OCI-LY3 (cell line): Measurements from ENCODE around the gene ALX3.

Experiments used
- H2AFZ ChIP-seq: fragments of 200-600, 300-600 bp; shearing (Covaris generic); 2 replicates; pipeline ENCODE4 v1.6.0; 2014; ENCODE audit warnings: antibody characterized with exemption, low read depth, low read length
- H3K27ac ChIP-seq: fragments of 200-600, 300-600 bp; sonication (generic); 2 replicates; pipeline ENCODE4 v1.5.1; 2014; ENCODE audit warnings: mild to moderate bottlenecking, low read length, moderate library complexity, mixed read lengths
- H3K27me3 ChIP-seq: fragments of 200-600, 300-600 bp; sonication (generic); 2 replicates; pipeline ENCODE4 v1.6.1; 2014; ENCODE audit warnings: low read depth, low read length, mixed read lengths
- H3K36me3 ChIP-seq: fragments of 200-600, 300-600 bp; sonication (generic); replicated peaks from 2 replicates; pipeline ENCODE3; 2014; ENCODE audit warnings: low read depth, low read length, mixed read lengths
- H3K4me1 ChIP-seq: fragments of 300-600, 200-600 bp; sonication (generic); 2 replicates; pipeline ENCODE4 v1.6.1; 2014; ENCODE audit warnings: low read length, mixed read lengths
- H3K4me2 ChIP-seq: fragments of 200-600, 300-600 bp; sonication (generic); 2 replicates; pipeline ENCODE4 v1.6.1; 2014; ENCODE audit warnings: low read length, mixed read lengths
- H3K4me3 ChIP-seq: fragments of 300-600, 200-600 bp; sonication (generic); 2 replicates; pipeline ENCODE4 v1.5.1; 2014; ENCODE audit warnings: antibody characterized with exemption, mild to moderate bottlenecking, low read length, moderate library complexity
- H3K79me2 ChIP-seq: fragments of 300-600, 200-600 bp; shearing (Covaris generic); 2 replicates; pipeline ENCODE4 v1.6.1; 2014; ENCODE audit warnings: mild to moderate bottlenecking, low read length, mixed read lengths
- H3K9ac ChIP-seq: fragments of 300-600, 200-600 bp; shearing (Covaris generic); 2 replicates; pipeline ENCODE4 v1.6.0; 2014; ENCODE audit warnings: mild to moderate bottlenecking, low read length, moderate library complexity
- H3K9me3 ChIP-seq: fragments of 200-600, 300-600 bp; shearing (Covaris generic); 2 replicates; pipeline ENCODE4 v1.6.1; 2014; ENCODE audit warnings: low read length, mixed read lengths; ENCODE audit not compliant: insufficient read depth
- H4K20me1 ChIP-seq: fragments of 200-600, 300-600 bp; sonication (generic); 2 replicates; pipeline ENCODE4 v1.6.1; 2016; ENCODE audit warnings: low read length, mixed read lengths; ENCODE audit not compliant: insufficient read depth
- CTCF ChIP-seq: fragments of 200-600, 300-600 bp; sonication (generic); IDR thresholded peaks from 2 replicates; pipeline ENCODE4 v1.5.1; 2014; ENCODE audit warnings: antibody characterized with exemption, low read length, low read depth
- EZH2phosphoT487 ChIP-seq: fragments of 200-600 bp; shearing (Covaris generic); IDR thresholded peaks from 2 replicates; pipeline ENCODE4 v1.6.1; 2018; ENCODE audit warnings: antibody characterized with exemption, mixed run types, low read depth

Gene ALX3

GRCh38 chr1:110039641-110040040 lies 30.8 kb downstream of the ALX3 start:
- Histone ChIP-seq H3K79me2 (peaks cover 18% of the 10 kb centered on the region), H3K9me3 (no peaks in the 10 kb centered on the region), H3K9ac (no peak overlapping the region), H3K4me2 (no peak overlapping the region), H3K27ac (no peak overlapping the region), H3K4me1 (peaks cover 6% of the 10 kb centered on the region), H3K4me3 (no peak overlapping the region), H3K27me3 (no peaks in the 10 kb centered on the region), H2AFZ (no peak overlapping the region), H3K36me3 (peaks cover 15% of the 10 kb centered on the region), H4K20me1 (no peaks in the 10 kb centered on the region)
- TF ChIP-seq CTCF: no peak
- TF ChIP-seq EZH2phosphoT487: no peak

- Histone ChIP-seq H3K9me3 (no peaks in the 10 kb centered on the region), H2AFZ (no peak overlapping the region), H3K36me3 (peaks cover 13% of the 10 kb centered on the region), H3K79me2 (peaks cover 19% of the 10 kb centered on the region), H3K27me3 (no peaks in the 10 kb centered on the region), H3K27ac (no peak overlapping the region), H3K4me1 (peaks cover 14% of the 10 kb centered on the region), H4K20me1 (no peaks in the 10 kb centered on the region), H3K4me3 (no peak overlapping the region), H3K9ac (no peak overlapping the region), H3K4me2 (no peak overlapping the region)
- TF ChIP-seq EZH2phosphoT487: no peak
- TF ChIP-seq CTCF: no peak
Measured at GRCh38 chr1:110038271-110038670, 32.2 kb downstream of the ALX3 start.

- Histone ChIP-seq H2AFZ (no peak overlapping the region), H3K36me3 (peaks cover 9% of the 10 kb centered on the region), H4K20me1 (no peaks in the 10 kb centered on the region), H3K27ac (no peak overlapping the region), H3K9ac (peak overlapping the region; percentile 89), H3K9me3 (no peaks in the 10 kb centered on the region), H3K4me1 (peaks cover 28% of the 10 kb centered on the region), H3K27me3 (no peaks in the 10 kb centered on the region), H3K79me2 (peaks cover 19% of the 10 kb centered on the region), H3K4me2 (peak overlapping the region; percentile 95), H3K4me3 (peak overlapping the region; percentile 95)
- TF ChIP-seq EZH2phosphoT487: no peak
- TF ChIP-seq CTCF: no peak
Measured at GRCh38 chr1:110035236-110035752, 35.2 kb downstream of the ALX3 start.

- Histone ChIP-seq H3K27ac (peak within 1 kb of the TSS; percentile 68), H4K20me1 (no peaks in the 10 kb centered on the region), H3K79me2 (peaks cover 19% of the 10 kb centered on the region), H3K4me1 (peaks cover 28% of the 10 kb centered on the region), H3K9me3 (no peaks in the 10 kb centered on the region), H3K36me3 (peaks cover 9% of the 10 kb centered on the region), H3K9ac (peak within 1 kb of the TSS; percentile 89), H3K27me3 (no peaks in the 10 kb centered on the region), H3K4me3 (peak within 1 kb of the TSS; percentile 95), H3K4me2 (peak within 1 kb of the TSS; percentile 96), H2AFZ (peak within 1 kb of the TSS; percentile 81)
- TF ChIP-seq EZH2phosphoT487: no peak
- no peak for TF ChIP-seq CTCF
Measured at GRCh38 chr1:110034451-110035235, 35.8 kb downstream of the ALX3 start, which contains the start of gene STRIP1. TSS of gene STRIP1 (plus strand) at chr1:110034624. CDS start at chr1:110034638, 14 bp downstream.
